DMS153 (cell line): ENCODE data around the gene RAP1GAP2.
"Not testable (repeated sequence)": the region's sequence is repeated elsewhere in the genome, so short reads cannot be mapped to it uniquely, and the experiment has no call there.

Experiments
- DNase-seq: peaks from one replicate; lab custom pipeline; 2025; lab: John Stamatoyannopoulos, UW

The RAP1GAP2 gene

GRCh38 chr17:3043737-3044365, 247.6 kb downstream of the RAP1GAP2 start:
- no peak for DNase-seq

GRCh38 chr17:3046753-3047152, 250.5 kb downstream of the RAP1GAP2 start:
- no peak for DNase-seq

GRCh38 chr17:3048727-3049471, 252.7 kb downstream of the RAP1GAP2 start:
- peak; percentile 88 for DNase-seq

GRCh38 chr17:3049705-3050295, 253.6 kb downstream of the RAP1GAP2 start:
- DNase-seq: no peak

GRCh38 chr17:3054868-3055267, 258.6 kb downstream of the RAP1GAP2 start:
- DNase-seq: not testable (repeated sequence)

- DNase-seq: not testable (repeated sequence)
Measured at GRCh38 chr17:3062824-3063377, 266.7 kb downstream of the RAP1GAP2 start.

GRCh38 chr17:3063507-3063906, 267.3 kb downstream of the RAP1GAP2 start, which contains the start of gene OR1D5:
TSS of gene OR1D5 (minus strand) at chr17:3063607. CDS start at chr17:3063607, 0 bp downstream.
- DNase-seq: not testable (repeated sequence)

- DNase-seq: not testable (repeated sequence)
Measured at GRCh38 chr17:3065192-3065591, 269.0 kb downstream of the RAP1GAP2 start.

- not testable (repeated sequence) for DNase-seq
Measured at GRCh38 chr17:3073850-3074249, 277.6 kb downstream of the RAP1GAP2 start.
